SU-DHL-6 (cell line): Measurements from ENCODE around the gene VPS41.

ENCODE experiments used
- H2AFZ ChIP-seq: fragments of 200-600 bp; sonication (generic); 2 replicates; pipeline ENCODE4 v1.6.1; 2014; ENCODE audit warnings: low read depth, mild to moderate bottlenecking, moderate library complexity, mixed read lengths, antibody characterized with exemption, low read length; ENCODE audit not compliant: severe bottlenecking
- H3F3A ChIP-seq: fragments of 200-600 bp; shearing (Covaris generic); 2 replicates; pipeline ENCODE4 v1.6.0; 2016; ENCODE audit warnings: antibody characterized with exemption, mild to moderate bottlenecking; ENCODE audit not compliant: insufficient read depth
- H3K27ac ChIP-seq: fragments of 200-600 bp; sonication (generic); 2 replicates; pipeline ENCODE4 v1.5.1; 2016; ENCODE audit warnings: low read depth, mild to moderate bottlenecking, low read length, moderate library complexity, mixed read lengths
- H3K27me3 ChIP-seq: fragments of 200-600 bp; sonication (generic), shearing (Covaris generic); 2 replicates; pipeline ENCODE4 v1.6.0; 2014; ENCODE audit warnings: mild to moderate bottlenecking, low read length
- H3K36me3 ChIP-seq: fragments of 200-600 bp; sonication (generic); 2 replicates; pipeline ENCODE4 v1.6.1; 2014; ENCODE audit warnings: mild to moderate bottlenecking, low read length, mixed read lengths
- H3K4me2 ChIP-seq: fragments of 300-600, 200-600 bp; shearing (Covaris generic), sonication (generic); 2 replicates; pipeline ENCODE4 v1.6.0; 2014; ENCODE audit warnings: low read length, low read depth, mild to moderate bottlenecking; ENCODE audit not compliant: poor library complexity, severe bottlenecking
- H3K4me3 ChIP-seq: fragments of 200-600 bp; sonication (generic); 2 replicates; pipeline ENCODE4 v1.5.1; 2014; ENCODE audit warnings: antibody characterized with exemption, low read length, mild to moderate bottlenecking, mixed read lengths; ENCODE audit not compliant: insufficient read depth, poor library complexity, severe bottlenecking
- H3K79me2 ChIP-seq: fragments of 200-600 bp; sonication (generic); 2 replicates; pipeline ENCODE4 v1.6.1; 2014; ENCODE audit warnings: mild to moderate bottlenecking, low read length, moderate library complexity; ENCODE audit not compliant: insufficient read depth
- H3K9ac ChIP-seq: fragments of 200-600 bp; sonication (generic); 2 replicates; pipeline ENCODE4 v1.7.0; 2014; ENCODE audit warnings: mild to moderate bottlenecking, low read length
- H3K9me2 ChIP-seq: fragments of 200-600 bp; sonication (generic); replicated peaks from 2 replicates; pipeline ENCODE4 v1.6.1; 2014; ENCODE audit warnings: low read length; ENCODE audit not compliant: insufficient read depth
- H3K9me3 ChIP-seq: fragments of 200-600 bp; sonication (generic); 2 replicates; pipeline ENCODE4 v1.6.1; 2014; ENCODE audit warnings: low read length, mixed read lengths; ENCODE audit not compliant: insufficient read depth
- H4K20me1 ChIP-seq: fragments of 200-600 bp; sonication (generic); 2 replicates; pipeline ENCODE4 v1.6.1; 2014; ENCODE audit warnings: low read depth, mild to moderate bottlenecking, antibody characterized with exemption, low read length, moderate library complexity, mixed read lengths
- EZH2phosphoT487 ChIP-seq: fragments of 200-600 bp; sonication (generic), shearing (Covaris generic); conservative IDR thresholded peaks from 2 replicates; pipeline ENCODE4 v1.6.1; 2018; ENCODE audit warnings: mild to moderate bottlenecking, antibody characterized with exemption, low read length, moderate library complexity, mixed read lengths
- TF ChIP-seq, protein P1 (sequence below): fragments of 200-600 bp; sonication (generic); IDR thresholded peaks from one replicate; pipeline ENCODE4 v1.5.1; 2017; ENCODE audit warnings: antibody characterized with exemption, mild to moderate bottlenecking, low read length, moderate library complexity; ENCODE audit not compliant: insufficient read depth, poor library complexity, severe bottlenecking

Gene VPS41

DNA sequence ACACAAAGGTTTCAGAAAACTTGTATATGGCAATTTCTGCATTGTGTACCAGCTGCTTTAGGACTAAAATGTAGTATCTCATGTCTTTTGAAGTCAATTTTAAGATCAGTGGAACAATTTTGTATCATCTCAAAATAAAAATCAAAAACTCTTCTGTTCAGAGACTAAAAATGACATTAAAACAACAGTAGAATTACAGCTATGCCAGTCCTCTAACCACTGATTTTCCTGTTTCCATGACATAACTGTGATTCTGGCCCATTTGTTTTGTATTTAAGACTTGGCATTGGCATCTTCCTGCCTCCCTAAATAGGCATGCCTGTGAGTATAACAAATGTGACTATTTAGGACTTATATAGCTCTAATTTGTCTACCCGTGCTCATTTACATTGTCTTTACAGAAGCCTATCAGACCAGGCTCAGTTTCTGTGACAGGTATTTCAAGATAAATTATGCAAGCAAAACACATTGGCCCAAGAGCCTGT, 29.1 kb upstream of the VPS41 start:
- no peaks in the 10 kb centered on the region for H4K20me1 ChIP-seq
- H3K9me2 ChIP-seq: no peaks in the 10 kb centered on the region
- no peaks in the 10 kb centered on the region for H3K27me3 ChIP-seq
- no peaks in the 10 kb centered on the region for H3K9me3 ChIP-seq
- no peaks in the 10 kb centered on the region for H3K36me3 ChIP-seq
- H3K27ac ChIP-seq: no peak overlapping the region
- no peak overlapping the region for H3K4me2 ChIP-seq
- no peaks in the 10 kb centered on the region for H3K79me2 ChIP-seq
- TF ChIP-seq, protein P1, sequence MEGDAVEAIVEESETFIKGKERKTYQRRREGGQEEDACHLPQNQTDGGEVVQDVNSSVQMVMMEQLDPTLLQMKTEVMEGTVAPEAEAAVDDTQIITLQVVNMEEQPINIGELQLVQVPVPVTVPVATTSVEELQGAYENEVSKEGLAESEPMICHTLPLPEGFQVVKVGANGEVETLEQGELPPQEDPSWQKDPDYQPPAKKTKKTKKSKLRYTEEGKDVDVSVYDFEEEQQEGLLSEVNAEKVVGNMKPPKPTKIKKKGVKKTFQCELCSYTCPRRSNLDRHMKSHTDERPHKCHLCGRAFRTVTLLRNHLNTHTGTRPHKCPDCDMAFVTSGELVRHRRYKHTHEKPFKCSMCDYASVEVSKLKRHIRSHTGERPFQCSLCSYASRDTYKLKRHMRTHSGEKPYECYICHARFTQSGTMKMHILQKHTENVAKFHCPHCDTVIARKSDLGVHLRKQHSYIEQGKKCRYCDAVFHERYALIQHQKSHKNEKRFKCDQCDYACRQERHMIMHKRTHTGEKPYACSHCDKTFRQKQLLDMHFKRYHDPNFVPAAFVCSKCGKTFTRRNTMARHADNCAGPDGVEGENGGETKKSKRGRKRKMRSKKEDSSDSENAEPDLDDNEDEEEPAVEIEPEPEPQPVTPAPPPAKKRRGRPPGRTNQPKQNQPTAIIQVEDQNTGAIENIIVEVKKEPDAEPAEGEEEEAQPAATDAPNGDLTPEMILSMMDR: no peak
- TF ChIP-seq EZH2phosphoT487: no peak
- H3F3A ChIP-seq: no peaks in the 10 kb centered on the region
- H3K9ac ChIP-seq: no peak overlapping the region
- no peak overlapping the region for H3K4me3 ChIP-seq
- H2AFZ ChIP-seq: no peak overlapping the region

DNA sequence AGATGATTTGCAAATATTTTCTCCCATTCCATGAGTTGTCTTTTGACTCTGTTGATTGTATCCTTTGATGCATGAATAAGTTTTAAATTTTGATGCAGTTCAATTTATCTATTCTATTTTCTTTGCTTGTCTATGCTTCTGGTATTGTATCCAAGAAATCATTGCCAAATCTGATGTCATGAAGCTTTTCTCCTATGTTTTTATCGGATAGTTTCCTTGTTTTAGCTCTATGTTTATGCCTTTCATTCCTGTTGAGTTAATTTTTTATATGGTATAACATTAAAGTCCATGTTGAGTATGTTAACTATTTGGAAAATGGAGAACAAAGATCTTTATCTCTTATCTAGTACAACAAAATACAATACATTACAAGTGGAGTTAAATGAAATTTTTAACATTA, 27.6 kb upstream of the VPS41 start:
- H3K27me3 ChIP-seq: no peaks in the 10 kb centered on the region
- TF ChIP-seq, protein P1: no peak
- TF ChIP-seq EZH2phosphoT487: no peak
- no peak overlapping the region for H3K27ac ChIP-seq
- no peak overlapping the region for H2AFZ ChIP-seq
- H3K4me2 ChIP-seq: no peak overlapping the region
- H3K79me2 ChIP-seq: no peaks in the 10 kb centered on the region
- no peaks in the 10 kb centered on the region for H4K20me1 ChIP-seq
- no peaks in the 10 kb centered on the region for H3K9me3 ChIP-seq
- no peak overlapping the region for H3K4me3 ChIP-seq
- no peak overlapping the region for H3K9ac ChIP-seq
- H3K36me3 ChIP-seq: no peaks in the 10 kb centered on the region
- no peaks in the 10 kb centered on the region for H3F3A ChIP-seq
- H3K9me2 ChIP-seq: no peaks in the 10 kb centered on the region

DNA sequence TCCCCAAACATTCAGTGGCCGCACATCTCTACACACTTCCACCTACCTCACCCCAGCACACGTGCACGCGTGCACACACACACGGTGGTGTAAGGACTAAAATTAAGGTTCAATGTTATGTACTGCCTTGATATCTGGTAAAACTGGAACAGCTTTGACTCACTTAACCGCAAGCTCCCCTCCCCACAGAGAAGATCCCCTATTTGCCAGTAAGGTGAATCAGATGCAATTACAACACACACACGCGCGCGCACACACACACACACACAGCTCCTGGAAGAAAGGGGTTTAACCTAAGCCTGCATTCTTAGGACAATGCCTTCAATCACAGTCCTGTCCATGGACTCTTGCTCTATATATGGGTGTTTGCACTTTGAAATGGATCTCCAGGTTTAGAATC, 25.5 kb upstream of the VPS41 start:
- Histone ChIP-seq H3K9me3 (no peaks in the 10 kb centered on the region), H3K36me3 (no peaks in the 10 kb centered on the region), H3K79me2 (no peaks in the 10 kb centered on the region), H3K4me3 (no peak overlapping the region), H3K9ac (no peak overlapping the region), H2AFZ (no peak overlapping the region), H3K4me2 (no peak overlapping the region), H3K27ac (no peak overlapping the region), H3K27me3 (no peaks in the 10 kb centered on the region), H3K9me2 (no peaks in the 10 kb centered on the region), H4K20me1 (no peaks in the 10 kb centered on the region), H3F3A (no peaks in the 10 kb centered on the region)
- TF ChIP-seq, protein P1: no peak
- TF ChIP-seq EZH2phosphoT487: no peak
